CD8-positive, alpha-beta memory T cell (primary cell): ENCODE results near the gene HARS1. TPM values are rescaled to one million over a fixed set of nuclear protein-coding genes. Genes with fewer than 3 reads are reported as not detected.
"Not testable (repeated sequence)": the region's sequence is repeated elsewhere in the genome, so short reads cannot be mapped to it uniquely, and the experiment has no call there.

Experiments
- CTCF ChIA-PET: fragments of 350-600 bp; sonication (Branson Sonifier 250); formaldehyde crosslinking; loops from one replicate; lab custom pipeline; 2021; ENCODE audit warnings: antibody characterized with exemption; lab: Charles Lee
- POLR2A ChIA-PET: fragments of 350-600 bp; sonication (Branson Sonifier 250); formaldehyde crosslinking; loops from one replicate; lab custom pipeline; 2021; ENCODE audit warnings: antibody characterized with exemption; lab: Charles Lee
- DNase-seq, 5 donors: peaks; one replicate each; pipeline versions ENCODE4 v3.0.0 to v3.0.0-alpha.2; 2020 to 2022; ENCODE audit warnings: mixed read lengths in 1 of 5
- H3K27ac ChIP-seq: one replicate; pipeline ENCODE4 v1.7.0; 2013; ENCODE audit warnings: low read depth, mild to moderate bottlenecking, low read length, moderate library complexity
- H3K27me3 ChIP-seq: 2 replicates; pipeline ENCODE4 v1.7.0; 2013; ENCODE audit warnings: low read length, mild to moderate bottlenecking; ENCODE audit not compliant: insufficient read depth, poor library complexity, severe bottlenecking
- H3K36me3 ChIP-seq: 2 replicates; pipeline ENCODE4 v1.7.0; 2013; ENCODE audit warnings: mild to moderate bottlenecking, low read length, moderate library complexity; ENCODE audit not compliant: insufficient read depth
- H3K4me1 ChIP-seq: 2 replicates; pipeline ENCODE4 v1.7.0; 2013; ENCODE audit warnings: mild to moderate bottlenecking, low read length, moderate library complexity; ENCODE audit not compliant: insufficient read depth
- H3K4me3 ChIP-seq: 2 replicates; pipeline ENCODE4 v1.7.0; 2013; ENCODE audit warnings: mild to moderate bottlenecking, low read length
- H3K9me3 ChIP-seq: 2 replicates; pipeline ENCODE4 v1.7.0; 2013; ENCODE audit warnings: mild to moderate bottlenecking, low read length
- H3K27ac Mint-ChIP-seq, 8 donors: one replicate each; pipeline ENCODE4 v1.8.0; 2020 to 2021; ENCODE audit warnings: mixed read lengths in 8 of 8, mild to moderate bottlenecking in 6 of 8, inconsistent platforms in 3 of 8, moderate library complexity in 3 of 8
- H3K27me3 Mint-ChIP-seq, 2 donors: one replicate each; pipeline ENCODE4 v1.8.0; 2020 to 2021; ENCODE audit warnings: mixed read lengths in 2 of 2, mild to moderate bottlenecking in 1 of 2, moderate library complexity in 1 of 2
- H3K36me3 Mint-ChIP-seq, 3 donors: one replicate each; pipeline ENCODE4 v1.8.0; 2020 to 2021; ENCODE audit warnings: mixed read lengths in 3 of 3, inconsistent platforms in 1 of 3, mild to moderate bottlenecking in 1 of 3
- H3K4me1 Mint-ChIP-seq, 3 donors: one replicate each; pipeline ENCODE4 v1.8.0; 2020 to 2021; ENCODE audit warnings: mixed read lengths in 3 of 3, inconsistent platforms in 1 of 3, mild to moderate bottlenecking in 1 of 3
- H3K4me3 Mint-ChIP-seq, 7 donors: one replicate each; pipeline ENCODE4 v1.8.0; 2020 to 2021; ENCODE audit warnings: mixed read lengths in 7 of 7, mild to moderate bottlenecking in 6 of 7, moderate library complexity in 4 of 7, inconsistent platforms in 2 of 7
- H3K9me3 Mint-ChIP-seq, 5 donors: one replicate each; pipeline ENCODE4 v1.8.0; 2020 to 2022; ENCODE audit warnings: mixed read lengths in 5 of 5, mild to moderate bottlenecking in 3 of 5, moderate library complexity in 2 of 5, inconsistent platforms in 1 of 5
- polyA plus RNA-seq: library from polyadenylated mRNA; unstranded; fragments of 300-500 nt; fragmentation: Illumina TruSeq; gene quantifications from one replicate; pipeline ENCODE4 v1.2.3, GENCODE V29; 2021
- total RNA-seq, 2 experiments: library from RNA; stranded (reverse); gene quantifications; one replicate each; pipeline ENCODE4 v1.2.3, GENCODE V29; 2021

The HARS1 gene
- total and polyA plus RNA-seq, 3 experiments from 2014 or later: 63.6 to 104 (median 97.4) TPM

DNA sequence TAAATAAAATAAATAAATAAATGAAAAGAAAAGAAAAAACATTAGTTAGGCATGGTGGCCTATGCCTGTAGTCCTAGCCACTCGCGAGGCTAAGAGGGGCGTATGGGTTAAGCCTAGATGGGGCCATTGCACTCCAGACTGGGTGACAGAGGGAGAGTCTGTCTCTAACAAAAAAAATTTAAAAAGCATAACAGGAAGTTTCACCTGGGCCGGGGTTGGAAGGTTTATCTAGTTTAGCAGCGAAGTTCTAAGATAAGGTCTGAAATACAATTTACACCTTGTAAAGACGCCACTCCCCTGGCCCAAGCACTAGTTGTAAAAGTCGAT lies 27.1 kb upstream of the HARS1 start:
- POLR2A ChIA-PET: no interaction called here
- H3K4me3 Mint-ChIP-seq: peak overlapping the region in 3 of 7 donors; percentile 43 to 64 (median 47)

GRCh38 chr5:140716238-140716637 lies 25.1 kb upstream of the HARS1 start:
- H3K4me1 ChIP-seq, H3K27ac ChIP-seq, H3K4me3 Mint-ChIP-seq, H3K9me3 Mint-ChIP-seq, H3K9me3 ChIP-seq, H3K36me3 ChIP-seq, H3K4me3 ChIP-seq, H3K27ac Mint-ChIP-seq, H3K36me3 Mint-ChIP-seq, POLR2A ChIA-PET, H3K27me3 ChIP-seq, H3K27me3 Mint-ChIP-seq, DNase-seq, CTCF ChIA-PET: not testable (repeated sequence)
- peaks cover 9 to 13% (median 11%) of the 10 kb centered on the region in 3 donors for H3K4me1 Mint-ChIP-seq

More for the DNA sequence above, 27.1 kb upstream of the HARS1 start:
- H3K36me3 ChIP-seq: no peaks in the 10 kb centered on the region
- Mint-ChIP-seq H3K9me3 (no peaks in the 10 kb centered on the region), H3K27ac (no peak overlapping the region), H3K27me3 (no peaks in the 10 kb centered on the region), H3K4me1 (peaks cover 0 to 1% (median under 1%) of the 10 kb centered on the region in 3 donors), H3K36me3 (no peaks in the 10 kb centered on the region)
- no peak overlapping the region for H3K4me3 ChIP-seq
- no peak for DNase-seq
- H3K27ac ChIP-seq: peak overlapping the region; percentile 54
- CTCF ChIA-PET: interaction anchor here (1.2 to 2.7 kb wide), 3 partner anchors 8 to 367 kb away, joined by 5 to 21 read pairs (median 11); no protein-coding TSS in a partner anchor
- no peaks in the 10 kb centered on the region for H3K9me3 ChIP-seq
- no peaks in the 10 kb centered on the region for H3K4me1 ChIP-seq
- no peaks in the 10 kb centered on the region for H3K27me3 ChIP-seq

DNA sequence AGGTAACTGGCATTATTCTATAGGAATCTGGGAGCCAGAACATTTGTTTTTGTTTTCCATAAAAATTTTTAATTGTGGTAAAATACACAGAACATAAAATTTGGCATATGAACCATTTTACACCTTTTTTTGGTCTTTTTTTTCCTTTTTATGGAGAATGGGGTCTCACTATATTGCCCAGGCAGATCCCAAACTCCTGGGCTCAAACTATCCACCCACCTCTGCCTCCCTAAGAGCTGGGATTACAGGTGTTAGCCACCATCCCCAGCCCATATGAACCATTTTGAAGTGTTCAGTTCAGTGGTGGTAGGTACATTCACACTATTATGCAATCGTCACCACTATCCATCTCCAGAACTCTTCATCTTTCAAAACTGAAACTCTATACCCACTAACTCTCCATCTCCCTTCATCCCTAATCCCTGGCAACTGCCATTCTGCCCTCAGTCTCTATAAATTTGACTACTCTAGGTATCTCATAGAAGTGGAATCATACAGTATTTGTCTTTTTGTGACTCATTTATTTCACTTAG lies 22.5 kb upstream of the HARS1 start:
- H3K27ac Mint-ChIP-seq: peak overlapping the region in 1 of 8 donors; percentile 1
- Histone ChIP-seq H3K4me1 (peaks cover 9% of the 10 kb centered on the region), H3K27ac (no peak overlapping the region), H3K27me3 (no peaks in the 10 kb centered on the region), H3K9me3 (no peaks in the 10 kb centered on the region), H3K4me3 (no peak overlapping the region), H3K36me3 (no peaks in the 10 kb centered on the region)
- H3K4me3 Mint-ChIP-seq: no peak overlapping the region
- ChIA-PET CTCF (no interaction called here), POLR2A (no interaction called here)
- no peak for DNase-seq
- H3K36me3 Mint-ChIP-seq: peaks cover 0 to 7% (median 0%) of the 10 kb centered on the region in 3 donors
- H3K27me3 Mint-ChIP-seq: peaks cover 0 to 8% of the 10 kb centered on the region in 2 donors
- peaks cover 0 to 6% (median 0%) of the 10 kb centered on the region in 5 donors for H3K9me3 Mint-ChIP-seq
- peaks cover 19 to 23% (median 21%) of the 10 kb centered on the region in 3 donors for H3K4me1 Mint-ChIP-seq

GRCh38 chr5:140711794-140712193 lies 20.6 kb upstream of the HARS1 start:
- Histone ChIP-seq H3K36me3 (no peaks in the 10 kb centered on the region), H3K4me3 (peak overlapping the region; percentile 100), H3K4me1 (peaks cover 9% of the 10 kb centered on the region), H3K27ac (no peak overlapping the region), H3K27me3 (no peaks in the 10 kb centered on the region), H3K9me3 (no peaks in the 10 kb centered on the region)
- H3K36me3 Mint-ChIP-seq: peaks cover 0 to 15% (median 2%) of the 10 kb centered on the region in 3 donors
- H3K4me1 Mint-ChIP-seq: peaks cover 19 to 23% (median 21%) of the 10 kb centered on the region in 3 donors
- no peak for DNase-seq
- CTCF ChIA-PET: interaction anchor here (1.1 to 2.3 kb wide), 10 partner anchors 8 to 349 kb away, joined by 3 to 11 read pairs (median 6); partner anchors contain the start of genes ANKHD1, HARS1, HARS2 and TMCO6
- H3K9me3 Mint-ChIP-seq: peaks cover 0 to 6% (median 0%) of the 10 kb centered on the region in 5 donors
- H3K27ac Mint-ChIP-seq: peak overlapping the region in 7 of 8 donors; percentile 51 to 99 (median 98)
- POLR2A ChIA-PET: interaction anchor here (1.0 to 2.2 kb wide), 6 partner anchors 11 to 609 kb away, joined by 3 to 12 read pairs (median 8); partner anchors contain the start of genes ANKHD1, HARS1, HARS2 and IK
- peak overlapping the region in 6 of 7 donors; percentile 92 to 100 (median 99) for H3K4me3 Mint-ChIP-seq
- H3K27me3 Mint-ChIP-seq: peaks cover 0 to 8% of the 10 kb centered on the region in 2 donors

DNA sequence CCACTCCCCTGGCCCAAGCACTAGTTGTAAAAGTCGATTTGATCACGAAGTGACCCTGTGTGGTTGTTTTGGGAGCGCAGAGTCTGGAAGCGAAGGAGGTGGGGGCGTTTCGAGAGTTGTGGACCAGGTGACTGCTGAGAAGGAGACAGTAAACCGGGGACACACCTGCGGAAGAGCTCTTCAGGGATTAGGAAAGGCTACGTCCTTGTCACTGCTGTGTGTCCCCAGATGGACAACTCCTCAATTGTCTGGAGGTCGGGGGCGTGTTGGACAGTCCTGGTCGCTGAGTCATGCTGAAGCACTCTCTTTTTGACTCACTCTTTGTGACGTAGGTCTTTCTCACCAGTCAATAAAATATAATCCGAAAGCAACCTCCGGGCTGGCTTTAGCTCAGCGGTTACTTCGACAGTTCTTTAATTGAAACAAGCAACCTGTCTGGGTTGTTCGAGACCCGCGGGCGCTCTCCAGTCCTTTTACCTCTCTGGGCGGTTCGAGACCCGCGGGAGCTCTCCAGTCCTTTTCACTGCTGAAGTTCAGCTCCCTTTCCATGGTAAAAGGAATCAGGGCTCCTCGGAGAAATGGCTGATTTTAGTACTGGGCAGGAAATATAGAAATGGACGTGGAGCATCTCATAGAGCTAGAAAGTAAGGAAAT lies 19.9 kb upstream of the HARS1 start:
- Mint-ChIP-seq H3K4me1 (peaks cover 19 to 25% (median 21%) of the 10 kb centered on the region in 3 donors), H3K4me3 (peak overlapping the region; percentile 92 to 100 (median 99)), H3K27me3 (peaks cover 0 to 8% of the 10 kb centered on the region in 2 donors), H3K36me3 (peaks cover 0 to 23% (median 5%) of the 10 kb centered on the region in 3 donors), H3K27ac (peak overlapping the region; percentile 97 to 99 (median 99)), H3K9me3 (peaks cover 0 to 6% (median 0%) of the 10 kb centered on the region in 5 donors)
- Histone ChIP-seq H3K36me3 (peaks cover 4% of the 10 kb centered on the region), H3K4me1 (peaks cover 9% of the 10 kb centered on the region), H3K9me3 (no peaks in the 10 kb centered on the region), H3K27me3 (no peaks in the 10 kb centered on the region), H3K4me3 (peak overlapping the region; percentile 100), H3K27ac (peak overlapping the region; percentile 97)
- peak; percentile 63 to 92 (median 90) for DNase-seq
- POLR2A ChIA-PET: interaction anchor here (0.6 to 2.2 kb wide), 8 partner anchors 10 to 1147 kb away, joined by 3 to 12 read pairs (median 6); partner anchors contain the start of genes ANKHD1, HARS1, HARS2 and IK
- CTCF ChIA-PET: interaction anchor here (0.7 to 2.3 kb wide), 13 partner anchors 9 to 349 kb away, joined by 3 to 14 read pairs (median 5); partner anchors contain the start of genes ANKHD1, HARS1, HARS2 and TMCO6

GRCh38 chr5:140708787-140709186 lies 17.6 kb upstream of the HARS1 start:
- CTCF ChIA-PET, H3K27me3 Mint-ChIP-seq, H3K4me3 ChIP-seq, H3K9me3 Mint-ChIP-seq, POLR2A ChIA-PET, H3K4me1 ChIP-seq, H3K27me3 ChIP-seq, H3K9me3 ChIP-seq, H3K27ac ChIP-seq, DNase-seq: not testable (repeated sequence)
- H3K36me3 ChIP-seq: peaks cover 23% of the 10 kb centered on the region
- peak overlapping the region in 3 of 7 donors; percentile 98 to 100 (median 100) for H3K4me3 Mint-ChIP-seq
- H3K36me3 Mint-ChIP-seq: peaks cover 4 to 44% (median 19%) of the 10 kb centered on the region in 3 donors
- peaks cover 19 to 28% (median 21%) of the 10 kb centered on the region in 3 donors for H3K4me1 Mint-ChIP-seq
- H3K27ac Mint-ChIP-seq: peak overlapping the region in 1 of 8 donors; percentile 81

DNA sequence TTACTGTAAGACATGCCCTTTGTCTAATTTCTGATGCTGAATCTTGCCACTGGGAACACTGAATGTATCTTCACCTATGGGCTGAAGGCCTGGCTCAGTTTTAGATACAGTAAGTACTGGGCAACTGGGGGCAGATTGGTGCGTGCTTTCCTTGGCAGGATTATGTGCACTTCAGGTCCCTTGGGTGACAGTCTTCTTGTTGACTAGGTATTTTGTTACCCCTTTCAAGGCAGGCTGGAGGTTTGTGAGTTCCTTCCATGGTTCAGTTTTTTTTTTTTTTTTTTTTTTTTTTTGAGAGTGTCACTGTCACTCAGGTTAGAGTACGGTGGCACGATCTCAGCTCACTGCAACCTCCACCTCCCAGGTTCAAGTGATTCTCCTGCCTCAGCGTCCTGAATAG lies 16.6 kb upstream of the HARS1 start:
- Mint-ChIP-seq H3K27me3 (peaks cover 0 to 8% of the 10 kb centered on the region in 2 donors), H3K4me1 (peaks cover 16 to 26% (median 21%) of the 10 kb centered on the region in 3 donors), H3K9me3 (peaks cover 0 to 6% (median 0%) of the 10 kb centered on the region in 5 donors), H3K4me3 (peak overlapping the region in 2 of 7 donors; percentile 16 to 22), H3K36me3 (peaks cover 9 to 52% (median 23%) of the 10 kb centered on the region in 3 donors), H3K27ac (peak overlapping the region in 3 of 8 donors; percentile 45 to 66 (median 47))
- Histone ChIP-seq H3K27me3 (no peaks in the 10 kb centered on the region), H3K4me1 (peaks cover 9% of the 10 kb centered on the region), H3K4me3 (no peak overlapping the region), H3K27ac (no peak overlapping the region), H3K36me3 (peaks cover 31% of the 10 kb centered on the region), H3K9me3 (no peaks in the 10 kb centered on the region)
- POLR2A ChIA-PET: interaction anchor here (0.6 kb wide), 1 partner anchor 194 kb away, joined by 9 read pairs; no protein-coding TSS in a partner anchor
- CTCF ChIA-PET: interaction anchor here (0.7 kb wide), 1 partner anchor 358 kb away, joined by 3 read pairs; no protein-coding TSS in a partner anchor
- DNase-seq: no peak
